GM21423 (cell line): ENCODE measurements around the gene SERPINB7.

Experiments used
- ATAC-seq: cut with Tn5 transposase; IDR thresholded peaks from one replicate; pipeline ENCODE4 v1.9.1; 2021; ENCODE audit warnings: mild to moderate bottlenecking, moderate library complexity; ENCODE audit not compliant: unreplicated experiment

Gene SERPINB7

DNA sequence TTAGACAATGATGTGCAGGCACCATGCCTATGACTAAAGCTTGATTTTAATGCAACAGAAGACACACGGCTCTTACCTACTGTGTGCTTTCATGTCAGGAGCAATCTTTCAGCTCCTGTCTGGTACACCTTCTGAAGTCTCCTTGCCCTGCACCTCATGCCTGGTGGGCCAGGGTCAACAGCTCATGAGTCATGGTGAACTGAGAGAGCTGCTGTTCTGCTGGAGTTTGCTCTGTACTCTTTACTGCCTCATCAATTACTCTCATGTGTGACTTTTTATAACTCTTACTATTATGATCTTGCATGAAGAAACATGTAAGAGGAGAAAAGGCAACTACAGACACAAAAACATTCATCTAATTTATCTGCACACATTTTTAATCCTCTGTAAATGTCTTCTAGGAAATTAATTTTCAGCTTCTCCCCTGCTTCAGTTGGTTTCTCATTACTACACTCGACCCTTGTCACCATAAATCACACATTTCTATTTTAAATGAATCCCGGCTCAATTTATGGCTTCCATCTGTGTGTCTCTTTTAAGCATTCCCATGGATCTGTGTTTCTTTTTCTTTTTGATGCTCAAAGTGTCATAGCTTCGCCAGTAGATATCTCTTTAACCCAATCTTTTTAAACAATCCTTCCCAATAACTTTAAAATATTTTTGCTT, 9.7 kb downstream of the SERPINB7 start:
- no peak for ATAC-seq

DNA sequence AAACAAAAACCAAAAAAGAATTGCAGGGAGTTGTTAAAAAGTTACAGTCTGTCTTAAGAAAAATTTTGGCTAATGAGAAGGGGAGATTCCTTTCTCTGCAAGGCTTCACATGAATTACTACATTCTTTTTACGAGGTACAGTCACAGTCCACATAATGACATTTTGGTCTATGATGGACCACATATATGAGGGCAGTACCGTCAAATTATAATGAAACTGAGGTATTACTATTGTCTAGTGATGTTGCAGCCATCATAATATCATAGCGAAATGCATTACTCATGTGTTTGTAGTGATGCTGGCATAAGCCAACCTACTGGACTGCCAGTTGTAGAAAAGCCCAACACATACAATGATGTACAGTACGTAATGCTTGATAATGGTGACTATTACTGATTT, 12.5 kb downstream of the SERPINB7 start:
- ATAC-seq, result no peak

DNA sequence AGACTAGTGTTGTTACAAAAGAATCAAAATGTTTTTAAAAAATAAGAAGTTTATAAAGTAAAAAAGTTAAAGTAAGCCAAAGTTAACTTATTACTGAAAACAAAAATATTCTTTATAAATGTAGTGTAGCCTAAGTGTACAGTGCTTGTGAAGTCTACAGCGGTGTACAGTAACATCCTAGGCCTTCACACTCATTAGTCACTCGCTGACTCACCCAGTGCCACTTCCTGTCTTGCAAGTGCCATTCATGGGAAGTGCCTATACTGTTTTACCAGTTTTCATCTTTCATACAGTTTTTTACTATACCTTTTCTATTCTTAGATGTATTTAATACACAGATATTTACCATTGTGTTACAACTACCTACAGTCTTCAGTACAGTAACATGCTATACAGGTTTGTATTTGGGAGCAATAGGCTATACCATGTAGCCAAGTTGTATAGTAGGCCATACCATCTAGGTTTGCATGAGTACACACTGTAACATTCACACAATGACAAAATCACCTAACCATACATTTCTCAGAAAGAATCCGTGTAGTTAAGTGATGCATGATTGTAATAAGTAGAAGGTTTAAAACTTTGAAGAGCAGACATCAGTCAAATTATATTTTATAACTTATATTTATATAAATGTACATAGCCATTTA, 13.4 kb downstream of the SERPINB7 start:
- ATAC-seq, result peak; percentile 89

DNA sequence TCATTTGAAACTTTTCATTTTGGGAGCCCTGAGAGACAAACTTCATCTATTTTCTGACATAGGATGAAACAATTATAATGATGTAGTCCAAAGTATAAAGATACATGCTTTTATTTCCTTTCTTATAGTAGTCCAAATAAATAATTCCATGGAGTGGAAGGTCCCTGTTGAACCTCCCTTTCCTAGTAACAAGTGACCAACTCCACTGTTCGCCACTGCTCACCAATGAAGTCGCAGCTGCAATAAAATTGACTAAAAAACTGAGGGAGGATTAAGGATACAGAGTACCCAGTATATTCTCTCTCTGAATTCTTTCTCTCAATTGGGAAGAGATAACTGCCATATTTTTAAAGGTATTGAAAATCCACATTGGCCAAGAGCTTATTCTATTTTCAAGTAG, 14.1 kb downstream of the SERPINB7 start:
- no peak for ATAC-seq

DNA sequence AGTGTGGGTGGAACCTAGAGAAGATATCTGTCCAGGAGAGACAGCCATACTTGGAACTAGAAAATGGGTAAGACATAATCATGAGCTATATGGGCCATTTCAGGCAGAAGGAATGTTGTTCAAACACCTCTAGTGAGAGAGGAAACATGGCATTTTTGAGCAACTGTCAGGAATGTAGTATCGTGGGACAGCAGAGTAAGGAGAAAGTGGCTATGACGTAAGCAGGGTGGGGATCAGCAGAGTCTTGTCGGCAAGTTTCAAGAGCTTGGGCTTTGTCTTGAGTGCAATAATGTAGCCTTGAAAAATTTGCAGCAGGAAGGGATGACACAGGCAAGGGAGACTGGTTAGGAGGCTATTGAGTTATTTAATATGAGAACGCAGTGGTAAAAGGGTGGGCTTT, 20.4 kb downstream of the SERPINB7 start:
- no peak for ATAC-seq

DNA sequence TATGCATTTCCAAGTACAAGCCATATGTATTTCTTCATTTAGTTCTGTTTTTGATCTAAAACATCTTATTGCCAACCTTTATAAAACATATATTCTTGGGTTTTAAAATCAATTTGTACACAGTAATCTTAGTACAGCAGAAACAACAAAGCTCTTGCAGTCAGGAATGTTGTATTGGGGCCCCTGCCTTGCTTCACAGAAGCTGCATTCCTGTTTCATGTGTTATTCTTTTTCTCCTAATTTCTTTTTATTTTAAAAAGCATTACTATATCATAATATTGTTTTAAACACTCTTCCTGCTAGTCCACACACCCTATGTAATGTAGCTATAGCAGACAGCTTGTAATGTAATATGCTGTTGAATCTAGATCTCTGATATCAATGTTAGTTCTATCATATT, 24.0 kb downstream of the SERPINB7 start:
- ATAC-seq, result no peak

DNA sequence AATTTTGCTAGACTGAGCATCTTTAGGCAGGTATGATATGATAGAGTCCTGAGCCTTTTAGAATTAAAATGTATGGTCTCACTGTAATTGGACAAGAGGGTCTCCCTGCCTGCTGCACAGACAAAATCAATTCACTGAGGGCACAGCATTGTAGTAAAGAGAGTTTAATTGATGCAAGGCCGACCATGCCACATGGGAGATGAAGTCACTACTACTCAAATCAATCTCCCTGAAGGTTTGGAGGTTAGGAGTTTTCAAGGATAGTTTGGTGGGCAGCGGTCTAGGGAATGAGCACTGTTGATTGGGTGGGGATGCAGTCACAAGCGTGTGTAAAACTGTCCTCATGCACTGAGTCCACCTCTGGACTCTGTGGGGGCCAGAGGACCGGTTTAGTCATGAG, 26.1 kb downstream of the SERPINB7 start:
- no peak for ATAC-seq

DNA sequence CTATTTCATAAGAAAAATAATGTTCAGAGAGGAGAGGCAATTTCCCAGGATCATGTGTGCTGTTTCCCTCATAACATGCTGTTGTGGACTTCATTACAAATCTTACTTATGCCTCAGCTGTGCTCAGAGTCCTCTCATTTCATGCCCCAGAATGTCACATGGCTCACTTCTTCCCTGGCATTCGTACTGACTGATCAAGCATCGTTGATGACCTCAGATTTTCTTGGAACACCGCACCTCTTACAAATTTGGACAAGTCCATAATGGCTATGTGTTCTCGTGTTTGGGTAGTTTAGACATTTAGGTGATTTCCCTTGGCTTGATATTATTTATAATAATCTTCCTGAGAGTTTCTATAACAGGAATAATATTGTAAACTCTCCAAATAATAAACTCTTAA, 32.9 kb downstream of the SERPINB7 start:
- ATAC-seq, result no peak

DNA sequence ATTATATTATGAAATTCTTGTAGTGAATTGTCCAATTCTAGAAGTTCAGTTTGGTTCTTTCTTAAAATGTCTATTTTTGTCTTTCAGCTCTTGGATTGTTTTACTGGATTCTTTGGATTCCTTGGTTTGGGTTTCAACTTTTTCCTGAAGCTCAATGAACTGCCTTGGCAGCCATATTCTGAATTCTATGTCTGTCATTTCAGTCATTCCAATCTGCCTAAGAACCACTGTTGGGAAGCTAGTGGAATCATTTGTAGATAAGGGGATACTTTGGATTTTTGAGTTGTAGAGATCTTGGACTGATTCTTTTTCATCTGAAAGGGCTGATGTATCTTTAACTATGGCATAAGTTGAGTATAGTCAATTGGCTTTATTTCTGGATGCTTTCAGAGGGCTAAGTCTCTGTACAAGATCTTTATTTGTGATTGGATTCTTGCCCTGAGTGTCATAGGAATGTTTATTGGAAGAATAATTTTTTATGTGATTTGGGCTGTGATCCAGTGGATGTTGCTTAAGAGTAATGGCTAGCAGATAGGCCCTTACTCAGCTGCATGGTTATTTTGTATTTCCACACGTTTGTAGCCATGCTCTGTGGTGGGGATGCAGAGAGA, 42.3 kb downstream of the SERPINB7 start:
- ATAC-seq, result no peak

DNA sequence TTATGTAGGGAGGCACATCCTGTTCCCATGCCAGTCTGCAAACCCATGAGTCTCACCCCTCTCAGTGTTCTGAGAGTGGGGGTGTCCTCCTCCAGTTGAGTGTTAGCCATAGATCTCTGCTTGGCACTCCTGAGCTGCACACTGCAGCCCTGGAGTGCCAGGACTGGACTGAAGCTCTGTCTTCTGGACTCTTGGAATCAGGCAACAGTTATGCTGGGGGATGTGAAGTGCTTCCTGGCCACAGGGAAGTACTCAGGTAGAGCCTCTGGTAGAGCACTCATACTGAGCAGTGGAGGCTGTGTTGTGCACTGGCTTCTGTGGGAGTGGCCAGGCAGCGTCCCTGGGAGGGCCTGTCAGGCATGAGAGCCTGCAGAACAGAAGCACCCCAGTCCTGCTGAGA, 43.0 kb downstream of the SERPINB7 start:
- ATAC-seq, result no peak

DNA sequence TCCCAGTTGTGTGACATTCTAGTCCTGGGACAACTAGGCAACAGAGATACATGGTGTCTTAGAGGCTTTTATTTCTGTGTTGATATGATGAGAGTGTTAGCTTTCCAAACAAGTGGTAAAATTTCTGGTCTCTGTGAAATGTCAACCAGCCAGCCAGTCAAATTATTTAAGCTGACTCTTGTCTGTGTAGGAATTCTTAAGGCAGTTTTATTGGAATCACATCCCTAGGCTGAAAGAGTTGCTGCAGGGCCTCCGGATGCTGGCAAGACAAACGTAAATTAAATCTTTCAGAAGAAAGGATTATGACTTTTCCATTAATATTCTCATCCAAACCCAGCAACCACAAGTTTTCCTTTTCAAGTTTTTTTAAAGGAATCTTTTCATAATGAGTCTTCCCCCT, 44.6 kb downstream of the SERPINB7 start:
- no peak for ATAC-seq

DNA sequence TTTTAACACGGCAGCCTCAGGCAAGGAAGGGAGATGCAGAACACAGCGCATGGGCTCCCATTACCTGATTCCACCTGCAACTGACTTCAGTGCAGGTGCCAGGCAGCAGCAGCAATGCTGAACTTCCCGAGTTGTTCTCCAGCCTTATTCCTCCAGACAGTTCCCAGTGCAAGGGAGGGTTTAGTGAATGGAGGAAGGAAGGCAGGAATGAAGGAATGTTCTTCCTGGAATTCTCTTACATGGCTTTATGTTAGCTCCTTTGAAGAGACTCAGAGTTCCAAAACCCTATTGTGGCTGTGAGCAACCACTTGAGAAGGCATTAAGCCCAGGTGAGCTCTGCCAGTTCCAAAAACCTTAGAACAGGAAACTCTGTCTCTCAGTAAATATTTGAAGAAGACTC, 45.5 kb downstream of the SERPINB7 start:
- ATAC-seq, result no peak

DNA sequence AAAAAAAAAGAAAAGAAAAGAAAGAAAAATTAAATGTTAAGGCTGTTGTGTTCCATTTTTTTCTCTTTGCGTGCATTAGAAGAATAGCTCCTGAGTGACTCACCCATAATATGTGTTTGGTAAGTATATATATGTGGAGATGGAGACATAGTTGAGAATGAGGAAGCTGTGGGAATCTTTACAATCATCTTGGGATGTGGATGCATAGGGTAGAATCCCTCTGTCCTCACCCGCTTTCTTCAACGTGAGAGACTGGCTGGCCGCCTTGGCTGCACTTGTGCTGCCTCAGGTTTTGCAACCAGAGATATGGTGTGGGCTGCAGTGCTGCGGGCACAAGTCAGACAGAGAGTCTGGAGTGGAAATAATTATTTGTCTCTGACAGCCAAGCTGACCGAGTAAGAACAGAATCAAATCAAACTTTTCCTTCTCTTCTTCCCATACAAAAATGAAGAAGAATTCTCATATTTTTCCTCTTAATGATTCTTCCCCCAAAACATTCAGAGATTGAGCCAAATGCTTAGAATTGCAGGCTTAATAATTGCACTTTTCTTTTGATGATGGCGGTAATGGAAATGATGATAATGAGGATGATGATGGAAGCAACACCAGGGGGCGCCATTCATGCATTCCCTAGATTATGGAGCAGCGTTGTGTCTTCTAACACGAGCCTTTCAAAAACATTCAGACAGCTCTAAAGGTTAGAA, 48.5 kb downstream of the SERPINB7 start:
- no peak for ATAC-seq

DNA sequence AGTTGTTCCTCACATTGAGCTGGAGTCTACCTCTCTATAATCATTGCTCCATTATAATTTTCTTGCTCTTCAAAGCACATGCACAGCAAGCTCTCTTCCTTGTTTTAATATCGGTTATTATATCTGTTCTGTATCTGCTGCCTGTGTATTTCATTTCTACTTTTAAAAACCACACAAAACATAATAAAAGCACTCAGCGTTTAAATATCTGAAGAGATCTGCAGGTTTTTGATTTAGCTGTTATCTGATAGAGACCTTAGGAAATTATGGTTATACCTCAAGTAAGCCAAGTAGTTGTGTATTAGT, 49.0 kb downstream of the SERPINB7 start:
- ATAC-seq, result no peak

DNA sequence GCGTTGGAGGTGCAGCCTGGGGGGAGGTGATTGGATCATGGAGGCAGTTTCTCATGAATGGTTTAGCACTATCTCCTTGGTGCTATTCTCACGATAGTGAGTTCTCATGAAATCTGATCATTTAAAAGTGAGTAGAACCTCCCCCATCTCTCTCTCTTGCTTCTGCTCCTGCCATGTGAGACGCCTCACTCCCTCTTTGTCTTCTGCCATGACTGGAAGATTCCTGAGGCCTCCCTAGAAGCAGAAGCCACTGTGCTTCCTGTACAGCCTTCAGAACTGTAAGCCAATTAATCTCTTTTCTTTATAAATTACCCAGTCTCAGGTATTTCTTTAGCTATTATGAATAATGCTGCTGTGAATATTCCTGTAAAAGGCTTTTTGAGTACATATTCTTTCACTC, 52.9 kb downstream of the SERPINB7 start:
- no peak for ATAC-seq

DNA sequence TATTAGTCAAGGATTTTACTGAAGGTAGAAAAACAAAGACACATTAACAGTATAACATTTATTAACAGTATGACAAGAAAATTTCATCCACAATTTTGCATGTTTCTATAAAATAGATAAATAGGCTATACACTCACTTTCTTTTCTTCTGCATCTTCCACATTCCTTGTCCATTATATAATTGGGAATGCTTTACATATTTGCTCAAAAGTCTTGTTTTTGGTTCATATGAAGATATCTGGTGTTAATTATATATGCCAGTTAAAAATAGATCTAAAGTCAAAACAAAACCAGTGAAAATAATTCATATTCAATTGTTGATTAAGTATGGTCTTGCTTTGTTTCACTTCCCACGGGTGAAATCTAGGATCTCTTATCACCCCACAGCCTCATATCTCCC, 53.4 kb downstream of the SERPINB7 start:
- no peak for ATAC-seq

DNA sequence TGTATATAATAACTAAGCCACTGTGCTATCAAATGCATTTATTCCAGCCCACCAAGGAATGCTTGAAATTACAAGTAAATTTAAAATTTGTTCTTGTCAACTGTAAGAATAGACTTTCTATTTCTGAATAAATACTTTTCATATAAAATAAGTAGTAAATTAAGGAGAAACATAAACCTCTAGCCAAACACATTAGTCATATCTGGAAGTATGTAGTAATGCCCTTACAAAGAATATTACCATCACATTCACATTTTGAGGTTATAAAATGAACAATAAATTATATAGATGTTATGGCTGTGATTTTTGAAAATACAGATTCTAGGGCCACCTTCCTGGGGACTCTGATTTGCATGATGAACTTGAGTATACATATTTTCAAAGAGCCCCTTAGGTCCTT, 54.7 kb downstream of the SERPINB7 start:
- no peak for ATAC-seq

DNA sequence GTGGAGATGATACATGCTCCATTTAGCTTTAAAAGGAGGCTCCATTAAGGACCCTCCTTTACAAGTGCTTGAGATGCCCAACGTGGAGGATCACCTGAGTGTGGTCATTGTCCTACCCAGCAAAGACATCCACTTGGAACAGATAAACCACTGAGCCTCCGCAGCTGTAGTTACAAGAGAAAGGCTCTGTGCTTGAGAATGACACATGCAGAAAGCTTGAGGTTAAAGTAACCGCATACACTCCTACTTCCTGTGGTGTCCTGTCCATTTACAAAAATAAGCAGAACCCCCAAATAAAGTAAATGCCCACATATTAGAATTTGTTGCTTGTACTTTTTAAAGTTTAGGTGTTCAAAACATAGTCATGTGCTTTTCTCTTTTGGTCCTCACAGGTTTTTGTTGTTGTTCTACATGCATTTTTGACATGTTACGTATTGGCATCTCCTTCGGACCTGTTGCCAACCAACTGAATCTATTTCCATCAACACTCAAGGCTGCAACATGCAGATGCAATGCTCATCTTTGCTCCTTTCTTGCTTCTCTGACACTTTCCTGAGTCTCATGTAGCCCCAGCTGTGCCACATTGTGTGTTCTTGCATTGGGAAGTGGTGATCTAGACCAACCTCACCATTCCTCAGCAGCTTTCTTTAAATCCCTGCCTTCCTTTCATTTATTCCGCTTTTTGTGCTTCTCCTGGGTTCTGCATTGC, 56.0 kb downstream of the SERPINB7 start:
- peak; percentile 97 for ATAC-seq

DNA sequence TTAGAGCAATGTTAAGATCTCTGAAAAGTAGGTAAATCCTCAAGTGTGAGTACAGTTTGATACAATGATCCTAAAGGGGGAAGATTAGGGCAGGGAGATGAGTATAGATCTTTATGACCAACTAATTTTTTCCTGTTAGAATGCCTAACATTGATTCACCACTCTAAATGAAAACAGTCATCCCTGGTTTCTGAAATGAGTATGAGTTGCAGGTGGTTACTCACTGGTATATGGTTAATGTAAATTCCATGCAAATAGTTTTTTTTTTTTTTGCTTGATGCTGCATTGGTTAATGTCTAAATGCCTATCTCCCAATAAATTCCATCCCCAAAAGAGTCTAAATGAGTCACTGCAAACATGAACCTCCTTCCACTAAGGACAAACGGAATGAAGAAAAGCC, 57.3 kb downstream of the SERPINB7 start:
- ATAC-seq, result peak; percentile 42

DNA sequence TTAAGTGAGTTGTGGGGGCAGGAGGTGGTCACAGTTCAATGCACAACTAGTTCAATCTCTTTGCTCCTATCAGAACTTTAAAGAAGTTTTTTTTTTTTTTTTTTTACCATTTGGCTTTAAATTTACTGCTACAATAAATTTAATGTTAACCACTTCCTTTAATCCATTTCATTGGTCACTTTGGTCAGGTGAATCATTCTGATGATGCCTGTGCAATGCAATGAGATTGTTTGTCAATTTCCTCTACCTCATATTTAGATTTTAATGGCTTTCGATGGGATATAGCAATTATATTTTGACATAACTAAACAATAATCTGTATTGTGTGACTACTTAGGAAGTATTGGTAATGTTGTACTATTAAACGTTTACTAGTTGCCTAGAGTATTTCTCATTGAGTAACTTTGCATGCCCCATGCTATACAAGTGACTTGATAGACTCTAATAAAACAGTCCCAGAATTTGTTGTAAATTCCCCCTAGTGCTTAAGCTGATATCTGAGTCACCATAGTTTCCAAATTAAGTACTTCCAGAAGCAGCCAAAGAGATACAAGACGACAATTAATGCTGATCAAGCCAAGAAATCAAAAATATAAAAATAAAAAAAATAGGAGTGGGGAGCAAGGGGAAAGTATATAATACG, 59.4 kb downstream of the SERPINB7 start:
- ATAC-seq, result no peak

DNA sequence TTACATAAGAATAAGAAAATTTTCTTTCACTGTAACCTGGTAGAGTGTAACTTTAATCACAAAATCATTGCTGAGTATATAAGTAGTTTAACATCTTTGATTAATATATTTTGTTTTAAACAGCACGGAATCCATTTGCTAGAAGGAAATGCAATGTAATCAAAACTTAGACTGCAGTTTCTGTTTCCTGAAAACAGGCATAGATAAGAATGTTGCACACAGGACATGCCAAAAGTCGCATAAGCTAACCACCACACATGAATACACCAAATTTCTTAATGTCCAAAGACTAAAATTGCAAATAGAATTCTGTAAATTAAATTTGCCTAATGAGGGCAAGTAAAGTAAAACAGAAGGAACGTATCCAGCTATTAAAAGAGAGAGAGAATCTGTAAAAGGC, 61.2 kb downstream of the SERPINB7 start:
- no peak for ATAC-seq
